HG03159 (cell line): Measurements from ENCODE around the gene ANXA8.

Experiments used
- ATAC-seq: cut with Tn5 transposase; IDR thresholded peaks from one replicate; pipeline ENCODE4 v1.9.1; 2021; ENCODE audit warnings: mild to moderate bottlenecking, moderate library complexity; ENCODE audit not compliant: unreplicated experiment

The ANXA8 gene

DNA sequence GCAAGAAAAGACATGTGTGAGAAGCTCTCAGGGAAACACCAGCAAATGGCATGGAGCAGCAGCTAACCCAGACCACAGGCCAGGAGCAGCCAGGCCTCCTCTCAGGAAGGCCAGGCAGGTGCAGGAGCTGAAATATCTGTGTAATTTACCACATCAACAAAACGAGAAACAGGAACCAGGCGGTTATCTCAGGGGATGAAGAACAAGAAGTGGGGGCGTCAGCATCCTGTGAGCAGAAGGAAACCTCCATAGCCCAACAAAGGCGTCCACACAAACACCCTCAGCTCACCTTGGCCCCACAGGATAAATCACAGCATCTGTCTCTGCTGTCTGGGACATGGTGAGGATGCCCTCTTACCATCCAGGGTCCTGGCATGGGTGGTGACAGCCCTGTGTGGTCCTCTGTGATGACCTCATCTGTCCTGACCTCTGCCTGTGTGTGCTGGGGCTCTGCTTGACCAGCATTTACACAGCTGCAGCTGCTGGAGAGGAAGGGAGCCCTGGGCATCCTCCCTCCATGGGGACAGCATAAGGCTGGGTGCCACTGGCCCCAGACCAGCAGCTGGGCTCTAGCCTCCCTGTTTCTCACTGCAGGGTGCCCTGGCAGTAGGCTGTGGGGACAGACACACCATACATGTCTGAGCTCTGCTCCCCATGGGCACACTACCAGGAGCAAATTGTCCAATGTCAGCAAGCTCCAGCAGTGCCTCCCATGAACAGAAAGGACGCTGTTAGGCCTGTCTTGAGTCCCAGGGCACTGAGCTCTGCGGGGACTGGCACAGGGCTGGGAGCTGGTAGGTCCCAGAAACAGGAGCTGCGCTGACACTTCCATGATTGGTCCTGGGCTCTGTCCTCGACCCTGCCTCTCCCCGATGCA lies 34.6 kb downstream of the ANXA8 start:
- ATAC-seq, result no peak

GRCh38 chr10:47447705-47448104 lies 36.2 kb downstream of the ANXA8 start:
- ATAC-seq, result no peak

- ATAC-seq, result no peak
These were observed 36.7 kb downstream of the ANXA8 start for GRCh38 chr10:47447209-47447608.

- ATAC-seq, result no peak
These were observed 38.2 kb downstream of the ANXA8 start for GRCh38 chr10:47445720-47446119.

GRCh38 chr10:47444047-47444446 lies 39.9 kb downstream of the ANXA8 start:
- ATAC-seq, result no peak

GRCh38 chr10:47443145-47443544 lies 40.8 kb downstream of the ANXA8 start:
- no peak for ATAC-seq

DNA sequence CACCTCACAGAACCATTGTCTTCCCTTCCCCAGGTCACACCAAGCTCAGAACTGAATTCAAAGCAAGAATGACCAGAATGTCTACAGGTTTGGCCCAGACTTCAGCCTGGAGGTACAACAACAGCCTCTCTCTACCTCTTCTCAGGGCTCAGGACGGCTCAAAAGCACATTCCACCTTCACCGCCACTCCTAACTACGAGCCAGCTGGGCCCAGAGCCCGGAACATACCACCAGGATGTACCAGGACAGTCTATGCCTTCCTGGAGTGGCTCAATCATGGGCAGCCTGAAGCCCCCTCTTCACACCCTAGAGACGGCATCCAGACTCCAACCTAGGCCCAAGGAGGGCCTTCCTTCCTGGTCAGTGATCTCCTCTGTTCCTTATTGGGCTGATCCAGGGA lies 41.6 kb downstream of the ANXA8 start:
- no peak for ATAC-seq

- no peak for ATAC-seq
These were observed 42.0 kb downstream of the ANXA8 start for GRCh38 chr10:47441938-47442337.

DNA sequence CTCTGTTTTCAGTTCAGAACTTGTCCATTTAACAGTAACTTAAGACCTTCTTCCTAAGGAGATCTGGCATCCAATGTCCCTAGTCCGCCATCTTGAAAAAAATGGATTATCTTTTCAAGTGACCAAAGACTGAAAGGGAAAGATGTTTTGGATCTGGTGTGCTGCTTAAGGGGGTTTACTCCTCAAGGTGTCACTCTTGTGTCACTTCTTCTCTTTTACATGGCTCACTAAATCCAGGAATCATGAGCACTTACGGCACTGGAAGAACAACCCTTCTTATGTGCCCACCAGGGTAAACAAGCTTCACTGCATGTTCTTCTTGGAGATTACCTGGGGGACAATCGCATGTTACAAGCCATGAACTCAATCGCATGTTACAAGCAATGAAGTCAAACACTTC lies 43.7 kb downstream of the ANXA8 start:
- no peak for ATAC-seq

- no peak for ATAC-seq
These were observed 44.9 kb downstream of the ANXA8 start for GRCh38 chr10:47438857-47439474.

GRCh38 chr10:47435081-47435480 lies 48.8 kb downstream of the ANXA8 start:
- ATAC-seq, result no peak

DNA sequence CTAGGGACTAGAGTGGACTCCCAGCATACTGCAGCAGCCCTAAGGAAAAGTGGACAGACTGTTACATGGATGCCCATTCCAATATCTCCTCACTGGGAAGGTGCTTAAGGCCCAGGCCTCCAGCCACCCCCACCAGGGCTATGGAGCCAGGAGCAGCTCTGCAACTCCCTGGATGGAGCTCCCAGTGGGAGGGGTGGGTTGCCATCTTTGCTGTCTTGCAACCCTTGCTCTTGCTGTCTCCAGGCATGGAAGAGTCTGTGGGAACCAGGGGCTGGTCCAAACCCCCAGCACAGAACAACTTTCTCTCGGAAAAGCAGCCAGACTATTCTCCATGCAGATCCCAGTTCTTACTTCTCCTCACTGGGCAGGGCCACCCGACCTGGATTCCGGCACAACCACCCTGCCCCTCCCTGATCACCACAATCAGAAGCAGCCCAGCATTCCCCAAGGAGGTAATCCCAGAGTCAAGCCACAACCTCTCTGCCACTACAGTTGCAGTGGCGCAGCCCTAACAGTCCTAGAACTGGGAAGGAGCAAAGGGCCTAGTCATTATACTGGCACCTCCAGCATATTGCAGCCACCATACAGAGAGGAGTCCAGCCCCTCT lies 58.0 kb downstream of the ANXA8 start:
- ATAC-seq, result no peak

DNA sequence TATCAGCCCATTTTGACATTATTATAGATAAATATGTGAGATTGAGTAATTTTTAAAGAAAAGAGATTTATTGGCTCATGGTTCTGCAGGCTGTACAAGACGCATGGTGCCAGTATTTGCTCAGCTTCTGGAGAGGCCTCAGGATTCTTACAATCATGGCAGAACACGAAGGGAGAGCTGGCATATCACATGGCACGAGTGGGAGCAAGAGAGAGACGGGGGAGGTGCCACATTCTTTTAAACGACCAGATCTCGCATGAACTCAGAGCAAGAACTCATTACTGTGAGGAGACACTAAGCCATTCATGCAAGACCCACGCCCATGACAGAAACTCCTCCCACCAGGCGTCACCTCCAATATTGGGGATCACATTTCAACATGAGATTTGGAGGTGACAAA lies 59.7 kb downstream of the ANXA8 start:
- no peak for ATAC-seq

- no peak for ATAC-seq
These were observed 60.4 kb downstream of the ANXA8 start for GRCh38 chr10:47423476-47423875.

GRCh38 chr10:47421057-47421952 lies 62.6 kb downstream of the ANXA8 start:
- no peak for ATAC-seq

- ATAC-seq, result no peak
These were observed 63.4 kb downstream of the ANXA8 start for GRCh38 chr10:47420305-47421056.

DNA sequence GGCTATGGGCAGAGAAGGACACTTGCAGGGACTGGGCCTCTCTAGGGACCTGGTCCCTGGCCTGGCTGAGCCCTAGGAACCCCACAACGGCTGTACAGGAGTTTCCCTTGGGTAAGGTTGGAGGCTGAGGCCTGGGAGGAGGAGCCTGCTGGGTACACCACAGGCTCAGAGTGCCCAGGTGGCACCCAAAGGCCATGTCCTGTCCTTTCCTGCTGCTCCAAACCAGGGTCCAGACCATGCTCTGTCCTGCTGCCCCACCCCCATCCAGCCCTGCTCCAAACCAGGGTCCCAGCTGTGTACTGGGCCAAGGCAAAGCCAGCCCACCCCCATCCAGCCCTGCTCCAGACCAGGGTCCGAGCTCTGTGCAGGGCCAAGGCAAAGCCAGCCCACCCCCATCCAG lies 64.5 kb downstream of the ANXA8 start:
- no peak for ATAC-seq

- no peak for ATAC-seq
These were observed 64.9 kb downstream of the ANXA8 start for GRCh38 chr10:47418966-47419365.

GRCh38 chr10:47418321-47418720 lies 65.6 kb downstream of the ANXA8 start:
- no peak for ATAC-seq
